Dedifferentiated amniotic fluid mesenchymal stem cell (primary cell): ENCODE measurements around the gene C6orf62.
A peak's percentile ranks its signal among the peaks of the same experiment; 100 is the strongest.
"Not testable (repeated sequence)": the region's sequence is repeated elsewhere in the genome, so short reads cannot be mapped to it uniquely, and the experiment has no call there.

Experiments
- DNase-seq: peaks from one replicate; pipeline ENCODE4 v3.0.0-alpha.2; 2016; ENCODE audit errors: extremely low spot score

Gene C6orf62

DNA sequence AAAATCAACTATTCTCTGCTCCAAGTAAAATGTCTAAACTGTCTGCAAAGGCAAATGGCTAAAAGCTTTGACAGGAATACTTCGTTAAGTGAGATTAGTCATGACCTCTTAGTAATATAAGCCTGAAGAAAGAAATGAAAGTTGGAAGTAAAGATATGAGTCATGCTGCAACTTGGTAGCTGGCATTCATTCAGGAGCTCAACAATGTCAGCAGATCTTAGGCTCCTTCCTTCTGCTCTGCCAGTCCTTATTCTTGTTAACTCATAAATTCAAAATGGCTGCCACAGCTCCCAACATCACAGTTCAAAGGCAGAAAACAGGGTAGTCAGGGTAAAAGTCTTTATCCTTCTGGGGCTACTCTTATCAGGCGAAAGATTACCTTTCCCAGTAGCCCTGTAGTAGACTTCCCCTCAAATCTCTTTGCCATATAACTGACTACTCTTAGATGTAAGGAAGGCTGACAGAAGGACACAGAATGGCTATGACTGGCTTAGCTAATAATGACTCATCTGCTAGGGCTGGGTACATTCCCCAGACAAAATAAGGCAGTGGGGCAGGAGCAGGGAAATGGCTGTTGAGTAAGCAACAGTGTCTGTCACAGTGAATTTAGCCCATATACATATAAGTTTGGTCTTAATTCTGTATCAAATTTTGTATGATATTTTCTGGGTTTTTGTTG is 24.4 kb upstream of the C6orf62 start:
- peak; percentile 84 for DNase-seq

DNA sequence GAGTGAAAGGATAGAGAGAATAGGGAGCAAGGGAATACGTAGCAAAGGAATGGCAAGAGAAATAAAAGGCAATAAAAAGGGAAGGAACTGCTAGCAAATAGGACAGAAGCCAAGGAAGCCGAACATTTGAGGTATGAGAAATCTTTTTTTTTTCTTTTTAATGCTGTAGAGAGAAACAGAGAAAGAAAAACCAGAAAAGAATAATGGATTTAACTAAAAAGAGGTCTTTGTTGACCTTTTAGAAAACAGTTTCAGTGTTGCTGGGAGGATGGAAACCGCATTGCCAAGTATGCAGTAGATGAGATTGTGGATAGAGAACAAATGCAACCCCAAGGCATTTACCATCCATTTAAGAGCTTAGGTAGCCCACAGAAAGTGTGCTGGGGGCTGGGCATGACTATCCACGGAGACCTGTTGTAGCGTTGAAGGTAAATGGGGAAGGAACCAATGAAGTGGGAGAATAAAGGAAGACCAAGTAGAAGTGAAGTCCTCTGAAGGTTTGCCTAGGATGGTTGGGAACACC is 23.3 kb upstream of the C6orf62 start:
- DNase-seq = no peak

DNA sequence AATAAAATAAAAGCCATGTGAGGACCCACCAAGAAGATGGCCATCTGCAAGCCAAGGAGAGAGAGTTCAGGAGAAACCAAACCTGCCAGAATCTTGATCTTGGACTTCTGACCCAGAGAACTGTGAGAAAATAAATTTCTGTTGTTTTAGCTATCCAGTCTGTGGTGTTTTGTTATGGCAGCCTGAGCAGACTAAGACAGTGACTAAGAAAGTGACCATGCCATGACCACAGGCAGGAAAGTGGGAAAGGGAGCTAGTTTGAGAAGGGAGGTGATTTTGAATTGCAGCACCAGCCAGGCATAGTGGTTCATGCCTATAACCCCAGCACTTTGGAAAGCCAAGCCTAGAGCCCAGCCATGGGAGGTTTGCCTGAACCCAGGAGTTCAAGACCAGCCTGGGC is 21.9 kb upstream of the C6orf62 start:
- DNase-seq = no peak

DNA sequence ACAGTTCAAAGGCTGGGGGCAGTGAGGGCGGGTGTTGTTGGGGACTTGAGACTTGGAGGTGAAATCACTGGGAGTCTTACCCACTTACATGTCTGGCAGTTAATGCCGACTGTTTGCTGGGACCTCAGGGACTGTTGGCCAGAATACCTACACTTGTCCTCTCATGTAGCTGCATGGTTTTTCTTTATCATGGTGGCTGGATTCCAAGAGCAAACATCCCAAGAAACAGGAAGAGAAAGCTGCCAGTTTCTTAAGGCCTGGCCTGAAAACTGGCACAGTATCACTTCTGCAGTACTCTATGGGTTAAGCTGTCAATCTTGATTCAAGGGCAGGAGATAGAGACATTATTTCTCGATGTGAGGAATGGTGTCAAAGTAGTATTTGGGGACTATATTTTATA is 19.8 kb upstream of the C6orf62 start:
- DNase-seq = no peak

DNA sequence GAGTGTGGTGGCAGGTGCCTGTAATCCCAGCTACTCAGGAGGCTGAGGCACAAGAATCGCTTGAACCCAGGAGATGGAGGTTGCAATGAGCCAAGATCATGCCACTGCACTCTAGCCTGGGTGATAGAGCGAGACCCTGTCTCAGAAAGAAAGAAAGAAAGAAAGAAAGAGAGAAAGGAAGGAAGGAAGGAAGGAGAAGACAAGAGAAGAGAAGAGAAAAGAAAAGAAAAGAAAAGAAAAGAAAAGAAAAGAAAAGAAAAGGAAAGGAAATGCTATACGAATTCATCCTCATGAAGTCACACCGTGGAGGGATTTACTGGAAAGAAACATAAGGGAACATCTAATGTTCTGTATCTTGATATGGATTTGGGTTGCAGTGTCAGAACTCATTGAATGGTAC is 15.8 kb upstream of the C6orf62 start:
- not testable (repeated sequence) for DNase-seq

DNA sequence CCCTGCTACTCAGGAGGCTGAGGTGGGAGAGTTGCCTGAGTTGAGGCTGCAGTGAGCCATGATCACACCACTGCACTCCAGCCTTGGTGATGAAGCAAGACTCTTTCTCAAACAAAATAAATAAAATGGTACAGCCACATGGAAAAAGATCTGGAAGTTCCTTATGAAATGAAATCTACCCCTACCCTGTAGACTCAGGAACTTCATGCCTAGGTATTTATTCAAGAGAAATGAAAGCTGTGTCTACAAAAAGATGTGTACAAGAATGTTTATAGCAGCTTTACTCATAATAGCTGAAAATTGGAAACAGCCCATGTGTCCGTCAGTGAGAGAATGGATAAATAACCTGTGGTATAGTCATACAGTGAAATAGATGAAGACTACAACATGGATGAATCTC is 15.2 kb upstream of the C6orf62 start:
- DNase-seq = no peak

DNA sequence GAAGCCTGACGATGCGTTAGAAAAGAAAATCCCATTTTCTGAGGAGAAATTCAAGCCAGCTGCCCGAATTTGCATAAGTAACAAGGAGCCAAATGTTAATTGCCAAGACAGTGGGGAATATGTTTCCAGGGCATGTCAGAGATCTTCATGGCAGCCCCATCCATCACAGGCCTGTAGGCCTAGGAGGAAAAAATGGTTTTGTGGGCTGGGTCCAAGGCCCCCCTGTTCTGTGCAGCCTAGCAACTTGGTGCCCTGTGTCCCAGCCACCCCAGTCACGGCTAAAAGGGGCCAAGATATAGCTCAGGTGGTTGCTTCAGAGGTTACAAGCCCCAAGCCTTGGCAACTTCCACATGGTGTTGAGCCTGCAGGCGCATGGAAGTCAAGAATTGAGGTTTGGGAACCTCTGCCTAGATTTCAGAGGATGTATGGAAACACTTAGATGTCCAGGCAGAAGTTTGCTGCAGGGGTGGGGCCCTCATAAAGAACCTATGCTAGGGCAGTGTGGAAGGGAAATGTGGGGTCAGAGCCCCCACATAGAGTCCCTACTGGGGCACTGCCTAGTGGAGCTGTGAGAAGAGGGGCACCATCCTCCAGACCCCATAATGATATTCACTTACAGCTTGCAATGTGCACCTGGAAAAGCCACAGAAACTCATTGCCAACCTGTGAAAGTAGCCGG is 12.6 kb upstream of the C6orf62 start:
- not testable (repeated sequence) for DNase-seq

DNA sequence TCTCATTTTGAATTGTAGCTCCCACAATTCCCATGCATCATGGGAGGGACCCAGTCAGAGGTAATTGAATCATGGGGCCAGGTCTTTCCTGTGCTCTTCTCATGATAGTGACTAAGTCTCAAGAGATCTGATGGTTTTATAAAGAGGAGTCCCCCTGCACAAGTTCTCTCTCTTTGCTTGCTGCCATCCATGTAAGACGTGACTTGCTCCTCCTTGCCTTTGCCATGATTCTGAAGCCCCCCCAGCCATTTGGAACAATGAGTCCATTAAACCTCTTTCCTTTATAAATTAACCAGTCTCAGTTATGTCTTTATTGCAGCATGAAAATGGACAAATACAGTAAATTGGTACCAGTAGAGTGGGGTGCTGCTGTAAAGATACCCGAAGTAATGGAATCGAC is 11.7 kb upstream of the C6orf62 start:
- DNase-seq = not testable (repeated sequence)

DNA sequence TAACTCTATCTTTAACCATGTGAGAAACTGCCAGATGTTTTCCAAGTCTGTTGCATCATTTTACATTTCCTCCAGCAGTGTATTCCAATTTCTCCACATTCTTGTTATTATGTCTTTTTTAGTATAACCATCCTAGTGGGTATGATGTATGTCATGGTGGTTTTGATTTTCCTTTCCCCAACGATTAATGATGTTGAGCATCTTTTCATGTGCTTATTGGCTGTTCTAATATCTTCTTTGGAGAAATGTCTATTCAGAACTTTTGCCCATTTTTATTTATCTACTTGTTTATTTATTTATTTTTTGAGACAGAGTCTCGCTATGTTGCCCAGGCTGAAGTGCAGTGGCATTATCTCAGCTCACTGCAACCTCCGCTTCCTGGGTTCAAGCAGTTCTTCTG is 4.3 kb upstream of the C6orf62 start:
- DNase-seq = no peak

DNA sequence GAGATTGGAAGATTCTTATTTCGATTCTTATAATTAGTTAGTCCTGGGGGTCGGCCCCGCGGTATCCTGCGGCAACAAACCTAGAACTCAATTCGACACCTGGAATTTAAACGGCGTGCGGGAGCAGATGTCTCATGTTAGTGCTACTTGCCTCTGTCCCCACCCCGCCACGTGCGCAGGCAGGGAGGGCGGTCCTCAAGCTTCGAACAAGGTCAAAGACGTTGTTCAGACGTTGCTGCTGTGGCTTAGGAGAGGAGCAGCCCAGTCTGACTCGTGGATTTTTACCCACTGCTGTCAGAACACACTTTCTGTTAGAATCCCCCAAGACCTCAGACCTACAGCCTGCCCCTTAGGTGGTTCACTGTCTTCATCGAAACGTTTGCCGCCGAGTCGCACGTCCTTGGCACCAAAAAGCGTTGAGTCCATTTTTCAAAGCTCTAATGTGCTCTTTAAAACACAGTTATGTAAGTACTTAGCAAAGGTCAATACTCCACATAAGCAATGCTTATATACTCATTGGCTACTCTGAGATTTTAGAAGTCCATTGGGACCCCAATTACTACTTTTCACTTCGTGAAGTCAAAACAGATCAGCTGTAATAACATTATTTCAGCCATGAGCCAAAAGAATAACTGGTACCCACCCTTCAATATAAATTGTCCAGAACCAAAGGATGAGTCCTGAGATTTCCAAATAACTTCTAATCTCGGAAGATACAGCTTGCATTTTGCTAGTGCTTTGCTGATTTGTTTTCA is 2.7 kb upstream of the C6orf62 start:
- no peak for DNase-seq

DNA sequence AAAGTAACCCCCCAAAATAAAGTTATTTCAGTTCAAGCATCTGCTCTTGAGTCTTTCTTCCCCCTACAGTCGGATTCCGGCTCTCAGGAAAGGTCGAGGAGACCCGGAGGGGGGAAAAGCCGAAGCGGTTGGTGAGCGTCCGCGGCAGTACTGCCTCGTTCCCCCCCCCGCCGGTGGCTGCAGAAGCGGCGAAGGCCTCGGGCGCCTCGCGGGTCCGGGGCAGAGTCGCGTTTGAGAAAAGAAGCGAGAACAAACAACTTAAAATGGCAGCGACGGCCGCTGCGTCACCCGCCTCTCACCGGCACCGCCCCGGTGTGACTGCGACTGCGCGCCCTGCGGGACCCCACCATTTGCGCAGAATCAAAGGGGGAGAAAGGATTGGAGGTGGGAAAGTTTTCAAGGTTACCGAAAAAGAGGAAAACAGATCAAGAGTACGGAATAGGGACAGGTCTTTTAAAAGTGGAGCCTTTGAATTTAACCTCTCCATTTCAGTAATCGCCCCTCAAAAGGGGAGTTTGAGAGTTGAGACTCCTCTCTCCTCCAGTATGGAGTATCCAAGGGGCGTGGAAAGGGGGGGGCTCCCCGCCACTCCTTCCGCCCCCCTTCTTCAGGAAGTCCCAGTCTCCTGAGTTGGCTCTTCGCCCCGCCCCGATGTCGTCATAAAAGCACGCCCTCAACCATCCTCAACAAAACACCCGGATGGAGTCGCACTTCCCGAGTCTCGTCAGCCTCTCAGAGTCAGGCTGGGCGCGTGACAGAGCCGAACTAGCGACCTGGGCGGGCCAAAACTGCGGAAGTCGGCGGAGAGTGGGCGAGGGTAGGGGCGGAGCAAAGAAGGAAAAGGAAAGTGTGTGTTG is 1.9 kb upstream of the C6orf62 start:
- DNase-seq = peak; percentile 100

DNA sequence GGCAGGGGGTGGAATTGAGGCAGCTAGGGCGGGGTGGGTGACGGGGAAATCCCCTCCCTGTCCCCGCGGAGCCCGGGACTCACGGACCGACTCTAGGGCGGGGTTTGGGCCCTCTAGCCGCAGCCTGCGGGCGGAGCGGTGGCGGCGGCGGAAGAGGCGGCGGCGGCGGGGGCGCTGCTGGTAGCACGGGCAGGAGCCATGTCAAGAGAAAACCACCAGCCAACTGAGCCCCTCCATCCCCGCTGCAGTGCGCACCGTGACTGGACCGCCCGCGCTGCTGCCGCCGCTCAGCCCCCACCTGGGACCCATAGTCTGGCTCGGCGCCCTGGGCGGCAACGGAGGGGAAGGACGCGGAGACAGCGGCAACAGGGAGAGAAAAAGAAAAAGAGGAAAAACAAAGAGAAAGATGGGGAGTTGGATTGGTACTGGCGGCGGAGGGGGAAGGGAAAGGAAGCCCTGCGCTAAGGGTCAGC is 1.2 kb upstream of the C6orf62 start:
- DNase-seq = no peak

DNA sequence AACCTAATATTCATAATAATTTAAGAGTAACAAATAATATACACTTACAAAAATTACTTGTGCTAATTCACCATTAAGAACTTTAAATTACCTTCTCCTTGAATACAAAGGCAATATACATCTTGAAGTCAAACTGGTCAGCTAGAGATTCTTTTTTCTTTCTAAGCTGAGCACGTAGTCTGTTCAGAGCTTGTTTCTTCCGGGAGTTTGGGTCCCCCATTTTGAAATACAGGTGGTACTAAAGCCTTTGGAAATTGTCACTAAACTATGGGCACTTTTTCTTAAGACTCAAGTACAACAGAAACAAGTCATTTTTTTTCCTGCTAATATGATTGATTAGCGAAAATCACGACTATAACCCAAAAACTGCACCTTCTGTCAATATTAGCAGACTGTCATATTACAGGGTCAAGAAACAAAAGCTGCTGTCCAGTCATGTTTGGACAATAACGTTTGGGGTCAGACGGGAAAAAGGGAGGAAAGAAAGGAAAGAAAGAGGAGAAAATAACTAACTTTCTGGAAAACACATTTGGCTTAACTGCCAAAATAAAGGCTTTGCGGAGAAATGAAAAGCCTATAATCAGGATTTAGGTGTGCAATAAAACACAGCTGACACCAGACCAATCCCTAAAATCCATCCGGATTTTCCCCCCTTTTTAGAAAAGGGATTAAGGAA is 367 bp downstream of the C6orf62 start:
- DNase-seq = no peak

DNA sequence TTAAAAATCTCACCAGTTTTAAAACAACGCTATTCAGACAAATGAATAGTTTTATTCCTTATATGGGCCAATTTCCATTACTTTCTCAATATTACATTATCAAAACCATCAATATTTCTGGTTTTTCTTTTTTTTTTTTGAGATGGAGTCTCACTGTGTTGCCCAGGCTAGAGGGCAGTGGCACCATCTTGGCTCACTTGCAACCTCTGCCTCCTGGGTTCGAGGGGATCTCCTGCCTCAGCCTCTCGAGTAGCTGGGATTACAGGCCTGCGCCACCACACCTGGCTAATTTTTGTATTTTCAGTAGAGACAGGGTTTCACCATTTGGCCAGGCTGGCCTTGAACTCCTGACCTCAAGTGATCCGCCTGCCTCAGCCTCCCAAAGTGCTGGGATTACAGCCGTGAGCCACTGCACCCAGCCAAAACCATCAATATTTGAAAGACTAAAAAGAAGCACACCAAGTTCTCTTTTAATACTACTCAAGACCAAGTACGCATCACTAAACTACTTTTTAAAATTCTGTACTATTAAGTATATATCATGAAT is 2.3 kb downstream of the C6orf62 start:
- not testable (repeated sequence) for DNase-seq

DNA sequence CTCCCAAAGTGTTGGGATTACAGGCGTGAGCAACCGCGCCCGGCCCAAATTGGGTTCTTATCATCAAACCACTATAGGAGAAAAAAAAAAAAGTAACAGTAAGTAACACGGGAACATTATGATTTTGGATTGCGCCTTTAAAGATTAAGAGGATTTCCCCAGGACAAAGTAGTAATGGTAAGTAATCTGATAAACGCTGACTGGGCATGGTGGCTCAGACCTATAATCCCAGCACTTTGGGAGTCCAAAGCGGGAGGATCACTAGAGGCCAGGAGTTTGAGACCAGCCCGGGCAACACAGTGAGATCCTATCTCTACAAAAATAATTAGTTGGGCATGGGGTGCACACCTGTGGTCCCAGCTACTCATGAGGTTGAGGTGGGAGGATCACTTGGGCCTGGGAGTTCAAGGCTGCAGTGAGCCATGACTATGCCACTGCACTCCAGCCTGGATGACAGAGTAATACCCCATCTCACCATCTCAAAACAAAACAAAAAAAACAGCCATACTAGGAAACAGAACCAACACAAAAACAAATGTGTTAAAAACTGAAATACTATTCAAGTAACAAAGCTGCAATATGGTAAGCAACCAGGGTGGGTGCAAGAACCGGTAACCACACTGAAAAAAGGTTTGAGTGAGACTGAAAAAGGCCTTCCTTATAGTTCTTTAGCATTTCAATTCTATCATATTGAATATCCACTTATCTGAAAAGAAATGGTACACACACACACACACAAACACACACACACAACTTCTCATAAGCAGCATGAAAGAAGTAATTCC is 8.2 kb downstream of the C6orf62 start:
- DNase-seq = no peak

DNA sequence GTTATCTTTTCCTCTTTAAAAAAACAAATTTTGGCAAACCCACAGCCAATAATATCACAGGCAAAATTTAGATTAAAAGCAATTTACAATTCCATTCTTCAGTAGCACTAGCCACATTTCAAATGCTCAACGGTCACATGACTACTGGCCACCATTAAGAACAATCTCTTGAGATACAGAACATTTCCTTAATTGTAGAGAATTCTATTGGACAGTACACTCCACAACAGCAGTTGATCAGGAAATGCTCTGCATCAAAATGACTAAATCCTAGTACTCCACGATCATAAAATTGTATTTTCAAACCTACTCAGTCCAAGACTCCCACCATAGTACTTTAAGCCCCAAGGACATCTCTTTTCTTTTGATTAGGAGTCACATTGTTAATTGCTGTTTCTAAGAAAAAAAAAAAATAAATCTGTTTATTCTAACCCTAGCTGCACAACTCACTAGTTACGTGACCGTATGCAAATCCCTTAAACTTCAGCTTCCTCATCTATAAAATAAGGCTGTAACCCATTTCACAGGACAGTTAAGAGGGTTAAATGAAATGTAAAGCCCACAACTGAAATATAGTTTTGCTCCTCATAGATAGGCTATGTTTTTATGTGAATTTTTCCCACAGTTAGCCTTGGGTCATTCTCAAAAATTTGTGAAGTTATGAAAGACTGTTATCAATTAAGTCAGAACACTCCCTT is 9.8 kb downstream of the C6orf62 start:
- no peak for DNase-seq

DNA sequence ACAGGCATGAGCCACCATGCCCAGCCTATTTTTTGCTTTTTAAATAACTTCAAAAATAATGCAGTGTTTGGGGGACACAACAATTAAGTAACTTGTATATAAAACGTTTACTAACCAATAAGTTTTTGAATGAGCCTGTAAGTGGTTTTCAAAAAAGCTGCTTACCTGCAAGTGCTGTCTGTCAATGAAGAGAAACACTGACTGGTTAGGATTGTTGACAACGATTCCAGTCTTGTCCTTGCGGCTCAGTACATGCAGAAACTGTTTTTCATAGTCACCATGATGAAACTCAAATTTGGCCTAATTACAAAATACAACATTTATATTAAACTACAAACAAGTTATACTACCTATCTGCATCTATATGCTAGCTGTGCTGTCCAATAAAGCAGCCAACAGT is 10.3 kb downstream of the C6orf62 start:
- no peak for DNase-seq

DNA sequence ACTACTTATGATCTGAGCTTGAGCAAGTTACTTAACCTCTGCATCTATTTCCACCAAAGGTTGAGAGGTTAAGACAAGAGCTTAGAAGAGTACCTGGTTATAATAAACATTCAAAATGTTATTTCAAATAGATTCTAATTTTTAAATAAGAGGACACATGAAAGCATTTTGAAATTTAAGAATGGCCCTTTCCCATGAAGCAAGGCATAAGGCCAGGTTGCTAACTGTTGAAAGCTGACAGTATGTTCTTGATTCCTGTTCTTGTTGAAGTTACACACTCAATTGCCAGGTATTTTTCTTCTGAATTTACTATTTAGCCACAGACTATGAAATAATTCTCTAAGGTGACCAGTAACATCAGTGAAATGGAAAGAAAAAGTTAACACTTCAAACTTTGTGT is 14.5 kb downstream of the C6orf62 start:
- DNase-seq = no peak

DNA sequence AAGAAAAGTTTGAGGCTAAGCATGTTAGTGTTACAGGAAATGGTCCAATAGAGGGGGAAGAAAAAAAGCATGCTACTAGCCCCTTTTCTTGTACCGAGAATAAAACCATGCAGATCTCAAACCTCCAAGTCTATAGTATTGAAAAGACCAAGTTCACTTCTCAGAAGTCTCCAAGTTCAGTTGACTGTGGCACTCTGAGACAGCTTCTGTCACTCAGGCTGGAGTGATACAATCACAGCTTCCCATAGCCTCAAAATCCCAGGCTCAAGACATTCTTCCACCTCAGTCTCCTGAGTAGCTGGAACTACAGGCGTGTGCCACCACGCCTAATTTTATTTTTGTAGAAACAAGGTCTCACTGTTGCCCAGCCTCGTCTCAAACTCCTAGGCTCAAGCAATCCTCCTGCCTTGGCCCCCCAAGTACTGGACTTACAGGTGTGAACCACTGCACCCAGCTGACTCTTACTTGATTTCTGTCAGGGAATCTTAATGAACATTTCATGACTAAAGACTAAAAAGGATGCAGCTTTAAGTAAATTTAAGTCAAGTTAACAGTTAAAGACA is 16.2 kb downstream of the C6orf62 start:
- DNase-seq = no peak
